ENCODE results near the gene FAM9C.

FAM9C gene

GRCh38 chrX:12989461-12989860 lies 55.0 kb downstream of the FAM9C start:
- no peak overlapping the region for H3K4me3 ChIP-seq (ENCODE audit: control insufficient read depth in 1 of 7, extremely low read depth in 1 of 7, insufficient read depth in 4 of 7, low read depth in 2 of 7, low read length in 6 of 7)
- WGBS (ENCODE audit: insufficient coverage) = no CpG with 5 or more reads among the region's 3 CpGs
- H3K36me3 ChIP-seq (ENCODE audit: control insufficient read depth in 4 of 4, insufficient read depth in 4 of 4, low read length in 3 of 4) = no peaks in the 10 kb centered on the region
- ChIA-PET POLR2A (no interaction called here), CTCF (no interaction called here)
- peaks cover 0 to 6% (median 4%) of the 10 kb centered on the region in 4 experiments for H3K4me1 ChIP-seq (ENCODE audit: control extremely low read depth in 1 of 4, control insufficient read depth in 4 of 4, insufficient read depth in 4 of 4, low read length in 3 of 4)
- no peaks in the 10 kb centered on the region for H3K9me3 ChIP-seq (ENCODE audit: control extremely low read depth in 1 of 5, control insufficient read depth in 4 of 5, insufficient read depth in 2 of 5, low read depth in 1 of 5, low read length in 4 of 5)
- H3K27me3 ChIP-seq (replicated peaks in 2 of 5; ENCODE audit: control insufficient read depth in 4 of 5, insufficient read depth in 5 of 5, low read length in 4 of 5) = peaks cover 0 to 23% (median 0%) of the 10 kb centered on the region in 5 experiments
- no peak for DNase-seq
- H3K27ac ChIP-seq (ENCODE audit: insufficient read depth in 1 of 2, low read depth in 1 of 2, low read length in 2 of 2, poor library complexity in 1 of 2, severe bottlenecking in 2 of 2) = no peak overlapping the region

DNA sequence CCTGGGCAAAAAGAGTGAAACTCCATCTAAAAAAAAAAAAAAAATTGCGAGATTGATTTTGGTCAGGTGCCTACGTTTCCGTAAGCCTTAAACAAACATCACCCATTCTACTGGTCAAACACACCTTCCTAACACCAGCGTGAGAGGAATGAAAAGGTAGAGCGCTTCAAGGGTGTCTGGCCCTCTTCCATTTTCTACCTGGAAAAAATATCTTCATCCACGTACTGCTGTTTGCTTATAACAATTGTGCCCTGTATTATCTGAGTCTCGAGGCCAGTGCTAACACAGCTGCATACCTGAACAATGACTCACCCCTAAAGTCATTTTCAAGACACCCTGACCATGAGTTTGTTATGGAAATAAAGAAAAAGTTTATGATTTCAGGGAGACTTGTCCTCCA lies 55.6 kb downstream of the FAM9C start:
- H3K4me1 ChIP-seq (ENCODE audit: control extremely low read depth in 1 of 4, control insufficient read depth in 4 of 4, insufficient read depth in 4 of 4, low read length in 3 of 4) = peaks cover 0 to 9% (median 7%) of the 10 kb centered on the region in 4 experiments
- no peak for DNase-seq
- H3K27ac ChIP-seq (ENCODE audit: insufficient read depth in 1 of 2, low read depth in 1 of 2, low read length in 2 of 2, poor library complexity in 1 of 2, severe bottlenecking in 2 of 2) = no peak overlapping the region
- POLR2A ChIA-PET = no interaction called here
- H3K9me3 ChIP-seq (ENCODE audit: control extremely low read depth in 1 of 5, control insufficient read depth in 4 of 5, insufficient read depth in 2 of 5, low read depth in 1 of 5, low read length in 4 of 5) = no peaks in the 10 kb centered on the region
- CTCF ChIA-PET = no interaction called here
- H3K4me3 ChIP-seq (ENCODE audit: control insufficient read depth in 1 of 7, extremely low read depth in 1 of 7, insufficient read depth in 4 of 7, low read depth in 2 of 7, low read length in 6 of 7) = no peak overlapping the region
- WGBS (ENCODE audit: insufficient coverage) = 87% methylated on average over 5 of the region's 7 CpGs
- H3K36me3 ChIP-seq (ENCODE audit: control insufficient read depth in 4 of 4, insufficient read depth in 4 of 4, low read length in 3 of 4) = no peaks in the 10 kb centered on the region
- peaks cover 0 to 24% (median 0%) of the 10 kb centered on the region in 5 experiments for H3K27me3 ChIP-seq (replicated peaks in 2 of 5; ENCODE audit: control insufficient read depth in 4 of 5, insufficient read depth in 5 of 5, low read length in 4 of 5)

DNA sequence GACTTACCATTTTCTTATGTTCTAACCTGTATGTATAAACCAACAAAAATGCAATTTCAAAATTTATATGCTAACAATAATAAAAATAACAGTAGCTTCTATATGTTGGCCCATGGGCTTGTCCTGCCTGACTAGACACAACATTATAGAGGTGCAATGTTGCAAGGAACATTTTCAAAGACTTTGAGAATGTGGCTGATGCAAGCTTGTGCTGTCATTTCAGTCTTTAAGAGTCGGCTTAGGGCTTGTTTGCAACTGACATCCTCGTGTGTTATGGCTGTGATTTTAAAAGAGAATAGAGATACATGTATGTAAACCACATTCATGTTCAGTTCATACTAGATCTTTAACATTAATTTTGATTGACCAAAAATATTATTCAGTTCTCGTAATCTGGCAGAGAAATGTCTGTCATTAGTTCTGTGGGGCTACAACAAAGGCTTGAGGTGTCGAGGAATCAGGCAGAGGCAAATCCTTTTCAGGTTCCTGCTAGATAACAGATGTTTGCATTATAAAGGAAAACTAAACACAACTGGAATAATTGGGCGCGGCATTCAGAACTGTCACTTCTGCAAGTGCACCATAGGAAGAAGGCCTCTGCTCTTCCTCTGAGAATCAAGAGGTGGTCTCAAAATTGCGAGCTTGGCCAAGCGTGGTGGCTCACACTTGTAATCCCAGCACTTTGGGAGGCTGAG lies 56.4 kb downstream of the FAM9C start:
- ChIA-PET POLR2A (no interaction called here), CTCF (no interaction called here)
- peaks cover 0 to 10% (median 8%) of the 10 kb centered on the region in 4 experiments for H3K4me1 ChIP-seq (ENCODE audit: control extremely low read depth in 1 of 4, control insufficient read depth in 4 of 4, insufficient read depth in 4 of 4, low read length in 3 of 4)
- H3K27me3 ChIP-seq (replicated peaks in 2 of 5; ENCODE audit: control insufficient read depth in 4 of 5, insufficient read depth in 5 of 5, low read length in 4 of 5) = peaks cover 0 to 24% (median 0%) of the 10 kb centered on the region in 5 experiments
- no peak overlapping the region for H3K4me3 ChIP-seq (ENCODE audit: control insufficient read depth in 1 of 7, extremely low read depth in 1 of 7, insufficient read depth in 4 of 7, low read depth in 2 of 7, low read length in 6 of 7)
- no peaks in the 10 kb centered on the region for H3K9me3 ChIP-seq (ENCODE audit: control extremely low read depth in 1 of 5, control insufficient read depth in 4 of 5, insufficient read depth in 2 of 5, low read depth in 1 of 5, low read length in 4 of 5)
- no peaks in the 10 kb centered on the region for H3K36me3 ChIP-seq (ENCODE audit: control insufficient read depth in 4 of 4, insufficient read depth in 4 of 4, low read length in 3 of 4)
- DNase-seq = no peak
- no peak overlapping the region for H3K27ac ChIP-seq (ENCODE audit: insufficient read depth in 1 of 2, low read depth in 1 of 2, low read length in 2 of 2, poor library complexity in 1 of 2, severe bottlenecking in 2 of 2)
- 94% methylated on average over 6 of the region's 8 CpGs for WGBS (ENCODE audit: insufficient coverage)

DNA sequence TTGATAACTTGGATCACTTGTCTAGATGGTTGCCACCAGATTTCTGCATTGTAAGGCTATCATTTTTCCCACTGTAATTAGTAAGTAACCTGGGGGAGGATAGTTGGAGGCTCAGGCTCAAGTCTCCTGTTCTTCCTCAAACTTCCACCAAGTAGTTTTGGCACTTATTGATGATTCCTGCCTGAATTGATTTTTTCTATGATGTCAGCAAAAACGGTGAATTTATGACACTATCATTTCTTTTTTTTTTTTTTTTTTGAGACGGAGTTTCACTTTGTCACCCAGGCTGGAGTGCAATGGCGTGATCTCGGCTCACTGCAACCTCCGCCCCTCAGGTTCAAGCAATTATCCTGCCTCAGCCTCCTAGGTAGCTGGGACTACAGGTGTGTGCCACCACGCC lies 57.1 kb downstream of the FAM9C start:
- no peaks in the 10 kb centered on the region for H3K9me3 ChIP-seq (ENCODE audit: control extremely low read depth in 1 of 5, control insufficient read depth in 4 of 5, insufficient read depth in 2 of 5, low read depth in 1 of 5, low read length in 4 of 5)
- ChIA-PET POLR2A (no interaction called here), CTCF (no interaction called here)
- 80% methylated on average over 1 of the region's 6 CpGs for WGBS (ENCODE audit: insufficient coverage)
- H3K27ac ChIP-seq (ENCODE audit: insufficient read depth in 1 of 2, low read depth in 1 of 2, low read length in 2 of 2, poor library complexity in 1 of 2, severe bottlenecking in 2 of 2) = no peak overlapping the region
- DNase-seq = no peak
- H3K27me3 ChIP-seq (replicated peaks in 2 of 5; ENCODE audit: control insufficient read depth in 4 of 5, insufficient read depth in 5 of 5, low read length in 4 of 5) = peaks cover 0 to 24% (median 0%) of the 10 kb centered on the region in 5 experiments
- H3K4me1 ChIP-seq (ENCODE audit: control extremely low read depth in 1 of 4, control insufficient read depth in 4 of 4, insufficient read depth in 4 of 4, low read length in 3 of 4) = peaks cover 2 to 16% (median 12%) of the 10 kb centered on the region in 4 experiments
- H3K36me3 ChIP-seq (ENCODE audit: control insufficient read depth in 4 of 4, insufficient read depth in 4 of 4, low read length in 3 of 4) = no peaks in the 10 kb centered on the region
- H3K4me3 ChIP-seq (ENCODE audit: control insufficient read depth in 1 of 7, extremely low read depth in 1 of 7, insufficient read depth in 4 of 7, low read depth in 2 of 7, low read length in 6 of 7) = no peak overlapping the region

DNA sequence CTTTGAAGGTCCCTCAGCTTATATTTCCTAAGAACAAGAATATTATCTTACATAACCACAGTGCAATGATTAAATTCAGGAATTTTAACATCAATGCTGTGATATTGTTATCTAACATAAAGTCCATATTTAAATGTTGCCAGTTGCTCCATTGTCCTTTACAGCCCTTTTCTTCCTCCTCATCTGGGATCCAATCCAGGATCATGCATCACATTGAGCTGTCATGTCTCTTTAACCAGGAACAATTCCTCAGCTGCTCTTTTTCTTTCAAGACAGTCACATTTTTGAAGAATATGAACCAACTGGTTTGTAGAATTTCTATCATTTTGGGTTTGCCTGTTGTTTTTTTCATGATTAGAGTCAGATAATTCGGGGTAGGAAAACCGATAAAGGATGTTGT lies 57.5 kb downstream of the FAM9C start:
- no peak overlapping the region for H3K4me3 ChIP-seq (ENCODE audit: control insufficient read depth in 1 of 7, extremely low read depth in 1 of 7, insufficient read depth in 4 of 7, low read depth in 2 of 7, low read length in 6 of 7)
- no peak for DNase-seq
- H3K4me1 ChIP-seq (ENCODE audit: control extremely low read depth in 1 of 4, control insufficient read depth in 4 of 4, insufficient read depth in 4 of 4, low read length in 3 of 4) = peaks cover 6 to 19% (median 16%) of the 10 kb centered on the region in 4 experiments
- 93% methylated on average over 2 of the region's 2 CpGs for WGBS (ENCODE audit: insufficient coverage)
- H3K36me3 ChIP-seq (ENCODE audit: control insufficient read depth in 4 of 4, insufficient read depth in 4 of 4, low read length in 3 of 4) = no peaks in the 10 kb centered on the region
- POLR2A ChIA-PET = no interaction called here
- no peaks in the 10 kb centered on the region for H3K9me3 ChIP-seq (ENCODE audit: control extremely low read depth in 1 of 5, control insufficient read depth in 4 of 5, insufficient read depth in 2 of 5, low read depth in 1 of 5, low read length in 4 of 5)
- peaks cover 0 to 22% (median 0%) of the 10 kb centered on the region in 5 experiments for H3K27me3 ChIP-seq (replicated peaks in 2 of 5; ENCODE audit: control insufficient read depth in 4 of 5, insufficient read depth in 5 of 5, low read length in 4 of 5)
- no peak overlapping the region for H3K27ac ChIP-seq (ENCODE audit: insufficient read depth in 1 of 2, low read depth in 1 of 2, low read length in 2 of 2, poor library complexity in 1 of 2, severe bottlenecking in 2 of 2)
- CTCF ChIA-PET = no interaction called here

GRCh38 chrX:12986164-12986779 lies 58.1 kb downstream of the FAM9C start:
- H3K4me3 ChIP-seq (ENCODE audit: control insufficient read depth in 1 of 7, extremely low read depth in 1 of 7, insufficient read depth in 4 of 7, low read depth in 2 of 7, low read length in 6 of 7) = no peak overlapping the region
- H3K27ac ChIP-seq (ENCODE audit: insufficient read depth in 1 of 2, low read depth in 1 of 2, low read length in 2 of 2, poor library complexity in 1 of 2, severe bottlenecking in 2 of 2) = no peak overlapping the region
- peaks cover 10 to 25% (median 22%) of the 10 kb centered on the region in 4 experiments for H3K4me1 ChIP-seq (ENCODE audit: control extremely low read depth in 1 of 4, control insufficient read depth in 4 of 4, insufficient read depth in 4 of 4, low read length in 3 of 4)
- WGBS (ENCODE audit: insufficient coverage) = 75% methylated on average over 2 of the region's 4 CpGs
- ChIA-PET CTCF (no interaction called here), POLR2A (no interaction called here)
- no peaks in the 10 kb centered on the region for H3K36me3 ChIP-seq (ENCODE audit: control insufficient read depth in 4 of 4, insufficient read depth in 4 of 4, low read length in 3 of 4)
- peaks cover 0 to 21% (median 0%) of the 10 kb centered on the region in 5 experiments for H3K27me3 ChIP-seq (replicated peaks in 2 of 5; ENCODE audit: control insufficient read depth in 4 of 5, insufficient read depth in 5 of 5, low read length in 4 of 5)
- peak in 1 of 3 donors; percentile 40 for DNase-seq
- H3K9me3 ChIP-seq (ENCODE audit: control extremely low read depth in 1 of 5, control insufficient read depth in 4 of 5, insufficient read depth in 2 of 5, low read depth in 1 of 5, low read length in 4 of 5) = no peaks in the 10 kb centered on the region
